Neural cell (in vitro differentiated cells): Measurements from ENCODE around the gene PEX11A.
A peak's percentile ranks its signal among the peaks of the same experiment; 100 is the strongest.

Experiments
- CTCF ChIP-seq: fragments of 450-650 bp; IDR thresholded peaks from 2 replicates; pipeline ENCODE4 v1.5.1; 2014; ENCODE audit warnings: antibody characterized with exemption, mild to moderate bottlenecking, moderate library complexity; ENCODE audit not compliant: poor library complexity, severe bottlenecking
- EP300 ChIP-seq: fragments of 450-650 bp; conservative IDR thresholded peaks from 2 replicates; pipeline ENCODE4 v1.6.1; 2014; ENCODE audit warnings: antibody characterized with exemption, mild to moderate bottlenecking, moderate library complexity; ENCODE audit not compliant: poor library complexity, severe bottlenecking
- EZH2 ChIP-seq: fragments of 200-600, 300-800 bp; shearing (Covaris generic), sonication (generic); IDR thresholded peaks from 2 replicates; pipeline ENCODE4 v1.6.1; 2014; ENCODE audit warnings: antibody characterized with exemption, low read length, borderline replicate concordance, mild to moderate bottlenecking; ENCODE audit not compliant: insufficient read depth, poor library complexity, severe bottlenecking
- MXI1 ChIP-seq: fragments of 450-650 bp; conservative IDR thresholded peaks from 2 replicates; pipeline ENCODE4 v1.6.1; 2014; ENCODE audit warnings: antibody characterized with exemption, mild to moderate bottlenecking; ENCODE audit not compliant: poor library complexity, severe bottlenecking
- POLR2AphosphoS5 ChIP-seq: IDR thresholded peaks from 2 replicates; pipeline ENCODE4 v1.6.1; 2012
- RAD21 ChIP-seq: fragments of 450-650 bp; conservative IDR thresholded peaks from 2 replicates; pipeline ENCODE4 v1.6.1; 2014; ENCODE audit warnings: antibody characterized with exemption, mild to moderate bottlenecking, moderate library complexity
- SMC3 ChIP-seq: fragments of 450-650 bp; conservative IDR thresholded peaks from 2 replicates; pipeline ENCODE4 v1.6.1; 2014; ENCODE audit warnings: antibody characterized with exemption, mild to moderate bottlenecking, moderate library complexity; ENCODE audit not compliant: poor library complexity
- TAF1 ChIP-seq: IDR thresholded peaks from 2 replicates; pipeline ENCODE4 v1.6.1; 2012; ENCODE audit warnings: low read depth

GRCh38 chr15:89654847-89655805 lies 35.4 kb downstream of the PEX11A start, which contains the start of gene KIF7:
- TF ChIP-seq EP300: no peak
- no peak for TF ChIP-seq EZH2
- TF ChIP-seq CTCF: no peak
- TF ChIP-seq RAD21: no peak
- TF ChIP-seq POLR2AphosphoS5: peak; percentile 60
- TF ChIP-seq MXI1: peak; percentile 59
- TF ChIP-seq TAF1: no peak
- no peak for TF ChIP-seq SMC3
